HepG2 (cell line): ENCODE results near the gene SGK1. TPM values are rescaled to one million over a fixed set of nuclear protein-coding genes. Genes with fewer than 3 reads are reported as not detected.

Source experiments
- ATAC-seq: fragments of 200-7000 bp; cut with Tn5 transposase; 3 replicates; pipeline ENCODE4 v1.9.1; 2020; ENCODE audit warnings: mild to moderate bottlenecking, moderate library complexity
- BruUV-seq: library from RNA; stranded (reverse); fragments of 400-500 nt; replicated peaks from 2 replicates; lab custom pipeline; 2021; lab: Mats Ljungman, UMichigan
- CTCF ChIA-PET: fragments of 300-600 bp; formaldehyde crosslinking; extraction: SDS; loops from one replicate; lab custom pipeline; 2021; ENCODE audit warnings: low total read pairs, inconsistent platforms, low intra/inter-chr PET ratio; lab: Yijun Ruan, JAX
- POLR2A ChIA-PET: fragments of 350-600 bp; sonication (Branson Sonifier 250); formaldehyde crosslinking; loops from one replicate; lab custom pipeline; 2020; ENCODE audit warnings: antibody characterized with exemption, inconsistent platforms; lab: Yijun Ruan, JAX
- DNase-seq: peaks from one replicate; pipeline ENCODE4 v3.0.0-alpha.2; 2015; ENCODE audit warnings: low spot score
- FAIRE-seq: peaks from 3 replicates; lab custom pipeline; 2011; peaks lifted over from hg19 to GRCh38; lab: Jason Lieb, UNC
- H2AFZ ChIP-seq: one replicate; pipeline ENCODE4 v1.6.1; 2011; ENCODE audit warnings: low read length, inconsistent platforms
- H3K27ac ChIP-seq: fragments of 300-600 bp; 3 replicates; pipeline ENCODE4 v1.8.0; 2011; ENCODE audit warnings: mixed run types, mild to moderate bottlenecking, mixed read lengths, low read length, inconsistent platforms; ENCODE audit not compliant: insufficient read depth; ENCODE audit errors: extremely low read length
- H3K27me3 ChIP-seq, 2 experiments: fragments of 200-600 bp in 1 of 2; 2 replicates in 1 of 2; 3 replicates in 1 of 2; pipeline versions ENCODE4 v1.6.0 to v1.8.0; 2011; ENCODE audit warnings: low read length in 2 of 2, mild to moderate bottlenecking in 2 of 2, moderate library complexity in 2 of 2, inconsistent platforms in 1 of 2; ENCODE audit not compliant: insufficient read depth in 2 of 2, control insufficient read depth in 1 of 2
- H3K36me3 ChIP-seq, 2 experiments: fragments of 200-600 bp in 1 of 2; replicated peaks in 1 of 2; 2 replicates in 1 of 2; 3 replicates in 1 of 2; pipeline versions ENCODE4 v1.5.1 to v1.8.0; 2011; ENCODE audit warnings: low read length in 2 of 2, inconsistent platforms in 1 of 2; ENCODE audit not compliant: insufficient read depth in 2 of 2, control insufficient read depth in 1 of 2
- H3K4me1 ChIP-seq: 2 replicates; pipeline ENCODE4 v1.5.1; 2012; ENCODE audit warnings: low read length, inconsistent platforms; ENCODE audit not compliant: insufficient read depth
- H3K4me2 ChIP-seq: 2 replicates; pipeline ENCODE4 v1.6.0; 2011; ENCODE audit warnings: low read depth, low read length, inconsistent platforms
- H3K4me3 ChIP-seq, 3 experiments: fragments of 200-600 bp in 1 of 3; sonication (generic), shearing (Covaris generic) in 1 of 3; replicated peaks in 1 of 3; 2 replicates each; pipeline ENCODE4 v1.5.1; 2011 to 2016; ENCODE audit warnings: low read length in 3 of 3, inconsistent platforms in 2 of 3, low read depth in 2 of 3, mild to moderate bottlenecking in 2 of 3, control low read depth in 1 of 3, mixed read lengths in 1 of 3; ENCODE audit not compliant: insufficient read depth in 1 of 3
- H3K79me2 ChIP-seq: one replicate; pipeline ENCODE4 v1.6.1; 2011; ENCODE audit warnings: low read length, inconsistent platforms; ENCODE audit not compliant: insufficient read depth
- H3K9ac ChIP-seq: 2 replicates; pipeline ENCODE4 v1.6.0; 2011; ENCODE audit warnings: mild to moderate bottlenecking, low read depth, low read length, inconsistent platforms; ENCODE audit not compliant: insufficient read depth
- H3K9me3 ChIP-seq: 2 replicates; pipeline ENCODE4 v1.5.1; 2012; ENCODE audit warnings: mild to moderate bottlenecking, low read length
- H4K20me1 ChIP-seq: 2 replicates; pipeline ENCODE4 v1.6.0; 2011; ENCODE audit warnings: inconsistent platforms, mild to moderate bottlenecking, low read length, moderate library complexity; ENCODE audit not compliant: insufficient read depth
- MTA3 ChIP-seq: sonication (generic); formaldehyde crosslinking; IDR thresholded peaks from 2 replicates; pipeline ENCODE4 v1.4.0; 2020; ENCODE audit warnings: missing genetic modification reagents
- SETDB1 ChIP-seq: sonication (generic); formaldehyde crosslinking; IDR thresholded peaks from 2 replicates; pipeline ENCODE4 v1.5.1; 2020; ENCODE audit warnings: missing genetic modification reagents, mild to moderate bottlenecking, borderline replicate concordance
- SNRNP70 ChIP-seq: fragments of 200-400 bp; formaldehyde crosslinking; IDR thresholded peaks from 2 replicates; pipeline ENCODE4 v1.6.1; 2017; ENCODE audit warnings: mild to moderate bottlenecking, low read depth, low read length, moderate library complexity
- ZFP36L1 ChIP-seq: sonication (generic); formaldehyde crosslinking; IDR thresholded peaks from 2 replicates; pipeline ENCODE4 v1.8.0; 2022; ENCODE audit warnings: mild to moderate bottlenecking, missing genetic modification reagents, moderate library complexity
- ZNF230 ChIP-seq: sonication (generic); formaldehyde crosslinking; IDR thresholded peaks from 2 replicates; pipeline ENCODE4 v1.4.0; 2020; ENCODE audit warnings: mild to moderate bottlenecking, missing genetic modification reagents
- ZNF3 ChIP-seq: IDR thresholded peaks from 2 replicates; pipeline ENCODE4 v1.7.0; 2017; ENCODE audit warnings: inconsistent platforms
- ZNF350 ChIP-seq: sonication (generic); formaldehyde crosslinking; IDR thresholded peaks from 2 replicates; pipeline ENCODE4 v1.4.0; 2020; ENCODE audit warnings: mild to moderate bottlenecking, low read depth, missing genetic modification reagents, borderline replicate concordance
- WGBS: methylation state at CpG from one replicate; pipeline ENCODE4 v1.1.6; 2017; ENCODE audit warnings: low lambda C conversion rate; 5-methylcytosine and 5-hydroxymethylcytosine counted together
- in situ Hi-C: cut with HindIII; loops from 2 replicates; pipeline ENCODE4 v1.10.0; 2017; ENCODE audit warnings: low pct_unique_long_range_greater_than_20kb; ENCODE audit not compliant: extremely low pct_ligation_motif_present
- intact Hi-C: fragments of 100-400 bp; cut with micrococcal nuclease; formaldehyde crosslinking; loops from one replicate; pipeline ENCODE4 v1.10.0; 2022; ENCODE audit not compliant: unreplicated experiment
- polyA plus RNA-seq, 8 experiments: library from polyadenylated mRNA; depleted of rRNA in 3 of 8; stranded (reverse) in 7 of 8; unstranded in 1 of 8; fragments of >200 nt; fragmentation: Illumina TruSeq in 4 of 8; extraction: Trizol in 4 of 8; gene quantifications; 2 replicates each; pipeline versions ENCODE4 v1.2.1 to v1.2.3, GENCODE V29; 2011 to 2016; ENCODE audit warnings: low read depth in 4 of 8, missing spikeins in 1 of 8, mixed read lengths in 1 of 8; ENCODE audit not compliant: insufficient read depth in 1 of 8
- total RNA-seq, 5 experiments: library from RNA; depleted of rRNA; stranded (reverse); fragments of >200 nt; fragmentation: Illumina TruSeq; extraction: Trizol; gene quantifications; 2 replicates each; pipeline ENCODE4 v1.2.3, GENCODE V29; 2016; ENCODE audit warnings: low read depth in 1 of 5
- TF ChIP-seq, protein P1 (sequence below): sonication (generic); formaldehyde crosslinking; IDR thresholded peaks from 2 replicates; pipeline ENCODE4 v1.8.0; 2022; ENCODE audit warnings: mild to moderate bottlenecking, missing genetic modification reagents, borderline replicate concordance
- TF ChIP-seq, protein P2 (sequence below): sonication (generic); formaldehyde crosslinking; IDR thresholded peaks from 2 replicates; pipeline ENCODE4 v1.5.1; 2020; ENCODE audit warnings: mild to moderate bottlenecking, missing genetic modification reagents, moderate library complexity
- TF ChIP-seq, protein P3 (sequence below): sonication (generic); formaldehyde crosslinking; IDR thresholded peaks from 2 replicates; pipeline ENCODE4 v1.5.1; 2020; ENCODE audit warnings: mild to moderate bottlenecking, missing genetic modification reagents, moderate library complexity

SGK1 gene
- total and polyA plus RNA-seq, 2 of the 13 experiments (the other 11 are each of a cell fraction or from before 2014, with no cell fraction given) = 56.1 to 56.2 TPM

DNA sequence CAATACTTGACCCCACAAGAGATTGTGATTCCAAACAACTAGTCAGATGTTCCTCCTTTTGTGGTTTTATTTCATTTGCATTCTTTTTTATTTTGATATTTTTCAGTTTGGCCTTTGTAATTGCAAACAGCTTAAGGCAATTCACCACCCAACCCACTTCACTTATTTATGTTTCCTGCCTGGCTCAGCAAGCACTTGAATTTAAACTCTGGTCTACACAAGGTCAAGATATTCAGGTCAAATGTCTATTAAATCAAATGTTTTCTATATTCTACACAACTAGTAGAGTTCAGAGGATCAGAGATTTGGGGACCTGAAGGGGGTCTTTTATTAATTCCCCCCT, 100.1 kb downstream of the SGK1 start:
- Histone ChIP-seq H3K9ac (no peak overlapping the region), H3K79me2 (no peaks in the 10 kb centered on the region), H3K4me2 (no peak overlapping the region), H3K27me3 (no peaks in the 10 kb centered on the region), H2AFZ (no peak overlapping the region)
- BruUV-seq = no TSS peak
- in situ Hi-C loops = no loop called here
- TF ChIP-seq MTA3 (CRISPR knock-in tag) (no peak), SETDB1 (CRISPR knock-in tag) (no peak), SNRNP70 (no peak)
- TF ChIP-seq, protein P1, sequence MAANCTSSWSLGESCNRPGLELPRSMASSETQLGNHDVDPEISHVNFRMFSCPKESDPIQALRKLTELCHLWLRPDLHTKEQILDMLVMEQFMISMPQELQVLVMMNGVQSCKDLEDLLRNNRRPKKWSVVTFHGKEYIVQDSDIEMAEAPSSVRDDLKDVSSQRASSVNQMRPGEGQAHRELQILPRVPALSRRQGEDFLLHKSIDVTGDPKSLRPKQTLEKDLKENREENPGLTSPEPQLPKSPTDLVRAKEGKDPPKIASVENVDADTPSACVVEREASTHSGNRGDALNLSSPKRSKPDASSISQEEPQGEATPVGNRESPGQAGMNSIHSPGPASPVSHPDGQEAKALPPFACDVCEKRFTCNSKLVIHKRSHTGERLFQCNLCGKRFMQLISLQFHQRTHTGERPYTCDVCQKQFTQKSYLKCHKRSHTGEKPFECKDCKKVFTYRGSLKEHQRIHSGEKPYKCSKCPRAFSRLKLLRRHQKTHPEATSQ = no peak
- TF ChIP-seq, all 625 proteins: peak for 0
- ChIA-PET CTCF (no interaction called here), POLR2A (no interaction called here)
- ATAC-seq (no peak), DNase-seq (no peak), FAIRE-seq (no peak)
- H3K4me3 ChIP-seq = no peak overlapping the region
- peaks cover 17% of the 10 kb centered on the region for H3K4me1 ChIP-seq
- no peaks in the 10 kb centered on the region for H3K9me3 ChIP-seq
- no peaks in the 10 kb centered on the region for H4K20me1 ChIP-seq
- no peaks in the 10 kb centered on the region for H3K36me3 ChIP-seq
- H3K27ac ChIP-seq = no peak overlapping the region
- intact Hi-C loops = no loop called here

DNA sequence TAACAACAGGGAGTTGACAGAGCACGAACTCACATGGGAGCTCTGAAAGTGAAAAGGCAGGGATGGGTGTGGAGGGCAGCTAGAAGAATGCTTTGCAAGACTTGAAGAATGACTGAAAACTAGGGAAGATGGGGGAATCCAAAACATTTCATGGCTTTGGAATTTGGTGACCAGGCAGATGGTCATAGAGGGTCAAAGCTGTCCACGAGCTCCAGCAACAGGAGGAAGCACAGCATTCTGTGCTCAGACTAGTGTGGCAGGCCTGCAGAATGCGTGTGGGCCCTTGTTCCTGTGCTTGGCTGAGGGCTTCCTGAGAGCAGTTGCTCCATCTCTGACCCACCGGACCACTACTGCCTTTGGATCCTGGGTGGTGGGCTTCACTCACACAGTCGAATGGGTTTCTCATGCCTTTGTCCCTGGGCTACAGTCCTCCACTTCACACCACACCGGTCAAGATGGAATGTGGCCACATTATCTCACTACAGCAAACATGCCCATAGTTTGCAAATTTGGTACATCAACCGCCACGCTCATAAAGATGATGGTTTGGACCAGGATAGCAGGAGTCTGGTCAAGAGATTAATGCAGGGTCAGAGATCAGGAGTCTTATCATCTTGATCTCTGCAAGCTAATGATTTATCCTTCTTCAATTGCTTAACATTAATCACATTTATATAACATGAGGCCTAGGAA, 100.7 kb downstream of the SGK1 start:
- Histone ChIP-seq H3K4me2 (peak overlapping the region; percentile 21; the same call in 1 of the 2 replicates), H4K20me1 (no peaks in the 10 kb centered on the region), H3K79me2 (no peaks in the 10 kb centered on the region), H3K4me3 (no peak overlapping the region), H3K4me1 (peaks cover 17% of the 10 kb centered on the region), H3K9ac (no peak overlapping the region), H2AFZ (peak overlapping the region; percentile 18), H3K27ac (no peak overlapping the region), H3K27me3 (no peaks in the 10 kb centered on the region), H3K36me3 (no peaks in the 10 kb centered on the region), H3K9me3 (no peaks in the 10 kb centered on the region)
- ChIA-PET CTCF (no interaction called here), POLR2A (no interaction called here)
- intact Hi-C loops = no loop called here
- peak; percentile 62 for ATAC-seq
- FAIRE-seq = no peak
- in situ Hi-C loops = no loop called here
- no TSS peak for BruUV-seq
- no peak for DNase-seq
- 36% methylated on average over 5 of the region's 8 CpGs for WGBS
- no peak for TF ChIP-seq ZNF3 (CRISPR knock-in tag)
- TF ChIP-seq, protein P2, sequence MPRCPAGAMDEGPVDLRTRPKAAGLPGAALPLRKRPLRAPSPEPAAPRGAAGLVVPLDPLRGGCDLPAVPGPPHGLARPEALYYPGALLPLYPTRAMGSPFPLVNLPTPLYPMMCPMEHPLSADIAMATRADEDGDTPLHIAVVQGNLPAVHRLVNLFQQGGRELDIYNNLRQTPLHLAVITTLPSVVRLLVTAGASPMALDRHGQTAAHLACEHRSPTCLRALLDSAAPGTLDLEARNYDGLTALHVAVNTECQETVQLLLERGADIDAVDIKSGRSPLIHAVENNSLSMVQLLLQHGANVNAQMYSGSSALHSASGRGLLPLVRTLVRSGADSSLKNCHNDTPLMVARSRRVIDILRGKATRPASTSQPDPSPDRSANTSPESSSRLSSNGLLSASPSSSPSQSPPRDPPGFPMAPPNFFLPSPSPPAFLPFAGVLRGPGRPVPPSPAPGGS (CRISPR knock-in tag) = no peak
- TF ChIP-seq ZFP36L1 (CRISPR knock-in tag) = no peak
- TF ChIP-seq ZNF350 (CRISPR knock-in tag) = no peak
- TF ChIP-seq, protein P3, sequence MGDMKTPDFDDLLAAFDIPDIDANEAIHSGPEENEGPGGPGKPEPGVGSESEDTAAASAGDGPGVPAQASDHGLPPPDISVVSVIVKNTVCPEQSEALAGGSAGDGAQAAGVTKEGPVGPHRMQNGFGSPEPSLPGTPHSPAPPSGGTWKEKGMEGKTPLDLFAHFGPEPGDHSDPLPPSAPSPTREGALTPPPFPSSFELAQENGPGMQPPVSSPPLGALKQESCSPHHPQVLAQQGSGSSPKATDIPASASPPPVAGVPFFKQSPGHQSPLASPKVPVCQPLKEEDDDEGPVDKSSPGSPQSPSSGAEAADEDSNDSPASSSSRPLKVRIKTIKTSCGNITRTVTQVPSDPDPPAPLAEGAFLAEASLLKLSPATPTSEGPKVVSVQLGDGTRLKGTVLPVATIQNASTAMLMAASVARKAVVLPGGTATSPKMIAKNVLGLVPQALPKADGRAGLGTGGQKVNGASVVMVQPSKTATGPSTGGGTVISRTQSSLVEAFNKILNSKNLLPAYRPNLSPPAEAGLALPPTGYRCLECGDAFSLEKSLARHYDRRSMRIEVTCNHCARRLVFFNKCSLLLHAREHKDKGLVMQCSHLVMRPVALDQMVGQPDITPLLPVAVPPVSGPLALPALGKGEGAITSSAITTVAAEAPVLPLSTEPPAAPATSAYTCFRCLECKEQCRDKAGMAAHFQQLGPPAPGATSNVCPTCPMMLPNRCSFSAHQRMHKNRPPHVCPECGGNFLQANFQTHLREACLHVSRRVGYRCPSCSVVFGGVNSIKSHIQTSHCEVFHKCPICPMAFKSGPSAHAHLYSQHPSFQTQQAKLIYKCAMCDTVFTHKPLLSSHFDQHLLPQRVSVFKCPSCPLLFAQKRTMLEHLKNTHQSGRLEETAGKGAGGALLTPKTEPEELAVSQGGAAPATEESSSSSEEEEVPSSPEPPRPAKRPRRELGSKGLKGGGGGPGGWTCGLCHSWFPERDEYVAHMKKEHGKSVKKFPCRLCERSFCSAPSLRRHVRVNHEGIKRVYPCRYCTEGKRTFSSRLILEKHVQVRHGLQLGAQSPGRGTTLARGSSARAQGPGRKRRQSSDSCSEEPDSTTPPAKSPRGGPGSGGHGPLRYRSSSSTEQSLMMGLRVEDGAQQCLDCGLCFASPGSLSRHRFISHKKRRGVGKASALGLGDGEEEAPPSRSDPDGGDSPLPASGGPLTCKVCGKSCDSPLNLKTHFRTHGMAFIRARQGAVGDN (CRISPR knock-in tag) = 0 out of 2 replicates have a peak, but pooled peaks have one; percentile 14
- TF ChIP-seq ZNF230 (CRISPR knock-in tag) = no peak
